VCaP (cell line): ENCODE measurements around the gene URM1.
A peak's percentile ranks its signal among the peaks of the same experiment; 100 is the strongest.
"Not testable (repeated sequence)": the region's sequence is repeated elsewhere in the genome, so short reads cannot be mapped to it uniquely, and the experiment has no call there.

Experiments used
- H3K27ac ChIP-seq: fragments of 450-650 bp; 2 replicates; pipeline ENCODE4 v1.5.1; 2017
- CTCF ChIP-seq: fragments of 450-650 bp; conservative IDR thresholded peaks from 2 replicates; pipeline ENCODE4 v1.5.1; 2017; ENCODE audit warnings: mild to moderate bottlenecking, moderate library complexity

Gene URM1

GRCh38 chr9:128405780-128406171 lies 34.6 kb downstream of the URM1 start:
- no peak for TF ChIP-seq CTCF
- no peak overlapping the region for H3K27ac ChIP-seq

GRCh38 chr9:128406848-128407391 lies 35.7 kb downstream of the URM1 start:
- no peak overlapping the region for H3K27ac ChIP-seq
- TF ChIP-seq CTCF = no peak

- H3K27ac ChIP-seq = no peak overlapping the region
- TF ChIP-seq CTCF = no peak
These were observed 37.8 kb downstream of the URM1 start for GRCh38 chr9:128408963-128409431.

- H3K27ac ChIP-seq = no peak overlapping the region
- no peak for TF ChIP-seq CTCF
These were observed 38.3 kb downstream of the URM1 start for GRCh38 chr9:128409450-128409849.

GRCh38 chr9:128409978-128410377 lies 38.8 kb downstream of the URM1 start:
- peak; percentile 65 for TF ChIP-seq CTCF
- H3K27ac ChIP-seq = no peak overlapping the region

- H3K27ac ChIP-seq = no peak overlapping the region
- no peak for TF ChIP-seq CTCF
These were observed 40.4 kb downstream of the URM1 start for GRCh38 chr9:128411364-128412119.

- TF ChIP-seq CTCF = peak; percentile 50
These were observed 41.1 kb downstream of the URM1 start for GRCh38 chr9:128412120-128412790.

GRCh38 chr9:128413728-128414127 lies 42.6 kb downstream of the URM1 start:
- H3K27ac ChIP-seq = not testable (repeated sequence)

More at GRCh38 chr9:128412120-128412790, 41.1 kb downstream of the URM1 start:
- no peak overlapping the region for H3K27ac ChIP-seq
